ENCODE results near the gene CLRN2. TPM values are rescaled to one million over a fixed set of nuclear protein-coding genes. Genes with fewer than 3 reads are reported as not detected.

Gene CLRN2, protein sequence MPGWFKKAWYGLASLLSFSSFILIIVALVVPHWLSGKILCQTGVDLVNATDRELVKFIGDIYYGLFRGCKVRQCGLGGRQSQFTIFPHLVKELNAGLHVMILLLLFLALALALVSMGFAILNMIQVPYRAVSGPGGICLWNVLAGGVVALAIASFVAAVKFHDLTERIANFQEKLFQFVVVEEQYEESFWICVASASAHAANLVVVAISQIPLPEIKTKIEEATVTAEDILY
- polyA plus RNA-seq (2012; ENCODE audit: insufficient read length, low read depth) = not detected

DNA sequence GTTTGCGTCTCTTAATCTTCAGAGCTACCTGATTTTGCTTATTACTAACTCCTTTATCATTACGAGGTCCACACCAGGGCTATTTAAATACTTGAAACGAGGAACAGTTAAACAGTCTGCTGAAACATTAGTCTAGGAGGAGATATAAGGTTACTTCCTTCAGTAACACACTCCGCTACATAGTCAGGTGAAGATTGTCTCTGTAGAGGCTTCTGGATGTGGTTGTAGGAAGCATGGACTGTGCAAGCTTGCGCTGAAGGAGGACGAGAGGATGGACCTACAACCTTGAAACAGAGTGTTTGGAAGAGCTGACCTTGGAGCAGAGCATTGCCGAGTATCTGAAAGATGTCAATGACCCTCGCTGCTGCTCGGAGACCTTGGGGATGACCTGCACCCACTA is at the start of gene CLRN2:
TSS of gene CLRN2 (plus strand) at position 301 of the 400 bp plus-strand sequence. CDS start 102 bp downstream, outside the sequence.
- no peak for TF ChIP-seq SIN3A (IDR thresholded peaks at IDR 0.05; ENCODE audit: borderline replicate concordance, insufficient read depth, low read length)
- no peak for TF ChIP-seq TAF1 (IDR thresholded peaks at IDR 0.05; ENCODE audit: borderline replicate concordance, insufficient read depth, low read length)

DNA sequence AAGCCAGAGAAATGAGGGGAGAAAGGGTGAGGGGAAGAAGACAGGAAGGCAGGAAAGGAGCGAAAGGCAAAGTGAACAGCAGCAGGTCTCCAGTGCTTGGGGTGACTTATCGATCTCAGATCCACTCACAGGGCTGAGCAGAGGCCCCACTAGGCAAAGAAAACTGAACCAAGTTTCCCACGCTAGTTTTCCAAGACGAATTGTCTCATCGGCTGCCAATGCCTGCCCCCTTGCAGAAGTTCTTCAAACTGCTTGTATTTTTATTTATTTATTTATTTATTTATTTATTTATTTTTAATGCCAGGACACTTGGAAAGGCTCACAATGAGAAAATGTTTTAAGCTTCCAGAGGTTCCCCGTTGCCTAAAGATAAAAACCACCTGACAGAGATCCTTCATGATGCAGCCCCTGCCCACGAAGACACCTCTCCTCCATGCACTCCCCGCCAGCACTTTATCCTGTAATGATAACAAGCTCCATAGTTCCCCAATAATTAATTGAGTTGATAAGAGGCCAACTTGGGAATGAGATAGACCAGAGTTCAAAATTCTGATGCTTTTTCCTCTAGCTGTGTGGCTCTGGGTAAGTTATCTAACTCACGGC is 46.2 kb upstream of the CLRN2 start:
- TF ChIP-seq FOXP2 (optimal IDR thresholded peaks at IDR 0.05; ENCODE audit: borderline replicate concordance, extremely low read depth, extremely low read length, insufficient read depth) (no peak), TAF1 (IDR thresholded peaks at IDR 0.05; ENCODE audit: borderline replicate concordance, insufficient read depth, low read length) (no peak; the same call in 1 of the 2 replicates), SIN3A (IDR thresholded peaks at IDR 0.05; ENCODE audit: borderline replicate concordance, insufficient read depth, low read length) (no peak), POLR2AphosphoS5 (IDR thresholded peaks at IDR 0.05; ENCODE audit: low read depth, low read length) (no peak)
- TF ChIP-seq, protein P1, sequence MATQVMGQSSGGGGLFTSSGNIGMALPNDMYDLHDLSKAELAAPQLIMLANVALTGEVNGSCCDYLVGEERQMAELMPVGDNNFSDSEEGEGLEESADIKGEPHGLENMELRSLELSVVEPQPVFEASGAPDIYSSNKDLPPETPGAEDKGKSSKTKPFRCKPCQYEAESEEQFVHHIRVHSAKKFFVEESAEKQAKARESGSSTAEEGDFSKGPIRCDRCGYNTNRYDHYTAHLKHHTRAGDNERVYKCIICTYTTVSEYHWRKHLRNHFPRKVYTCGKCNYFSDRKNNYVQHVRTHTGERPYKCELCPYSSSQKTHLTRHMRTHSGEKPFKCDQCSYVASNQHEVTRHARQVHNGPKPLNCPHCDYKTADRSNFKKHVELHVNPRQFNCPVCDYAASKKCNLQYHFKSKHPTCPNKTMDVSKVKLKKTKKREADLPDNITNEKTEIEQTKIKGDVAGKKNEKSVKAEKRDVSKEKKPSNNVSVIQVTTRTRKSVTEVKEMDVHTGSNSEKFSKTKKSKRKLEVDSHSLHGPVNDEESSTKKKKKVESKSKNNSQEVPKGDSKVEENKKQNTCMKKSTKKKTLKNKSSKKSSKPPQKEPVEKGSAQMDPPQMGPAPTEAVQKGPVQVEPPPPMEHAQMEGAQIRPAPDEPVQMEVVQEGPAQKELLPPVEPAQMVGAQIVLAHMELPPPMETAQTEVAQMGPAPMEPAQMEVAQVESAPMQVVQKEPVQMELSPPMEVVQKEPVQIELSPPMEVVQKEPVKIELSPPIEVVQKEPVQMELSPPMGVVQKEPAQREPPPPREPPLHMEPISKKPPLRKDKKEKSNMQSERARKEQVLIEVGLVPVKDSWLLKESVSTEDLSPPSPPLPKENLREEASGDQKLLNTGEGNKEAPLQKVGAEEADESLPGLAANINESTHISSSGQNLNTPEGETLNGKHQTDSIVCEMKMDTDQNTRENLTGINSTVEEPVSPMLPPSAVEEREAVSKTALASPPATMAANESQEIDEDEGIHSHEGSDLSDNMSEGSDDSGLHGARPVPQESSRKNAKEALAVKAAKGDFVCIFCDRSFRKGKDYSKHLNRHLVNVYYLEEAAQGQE (IDR thresholded peaks at IDR 0.05; ENCODE audit: insufficient read depth in 1 of 2, low read depth in 2 of 2, low read length in 2 of 2) = no peak

DNA sequence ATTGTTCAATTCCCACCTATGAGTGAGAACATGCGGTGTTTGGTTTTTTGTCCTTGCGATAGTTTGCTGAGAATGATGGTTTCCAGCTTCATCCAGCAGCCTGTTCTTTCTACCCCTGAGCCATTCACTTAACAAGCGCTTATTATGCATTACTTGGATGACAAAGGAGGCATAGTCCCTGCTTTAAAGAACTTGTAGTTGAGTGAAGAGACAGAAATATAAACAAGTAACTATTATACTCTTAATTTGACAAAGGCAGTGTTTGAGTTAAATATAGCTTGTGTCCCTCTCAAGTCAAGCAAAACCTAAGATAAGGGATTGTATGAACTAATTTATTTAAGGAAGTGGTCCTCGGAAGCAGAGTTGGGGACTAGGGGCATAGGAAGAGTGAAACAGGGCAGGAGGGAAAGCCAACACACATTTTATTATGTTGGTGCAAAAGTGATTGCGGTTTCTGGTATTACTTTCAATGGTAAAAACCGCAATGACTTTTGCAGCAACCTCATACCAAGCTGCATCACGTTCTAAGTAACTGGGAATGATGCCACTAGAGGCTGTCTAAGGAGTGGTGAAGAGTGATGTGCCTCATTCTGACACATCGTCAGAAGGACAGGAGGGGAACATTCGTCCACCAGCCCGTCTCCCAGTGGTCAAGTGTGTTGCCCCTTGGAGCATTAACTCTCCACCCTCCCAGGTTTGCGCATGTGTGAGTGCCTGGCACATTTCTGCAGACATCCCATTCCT is 44.9 kb upstream of the CLRN2 start:
- no peak for TF ChIP-seq TAF1 (IDR thresholded peaks at IDR 0.05; ENCODE audit: borderline replicate concordance, insufficient read depth, low read length)
- TF ChIP-seq, protein P1 (IDR thresholded peaks at IDR 0.05; ENCODE audit: insufficient read depth in 1 of 2, low read depth in 2 of 2, low read length in 2 of 2) = no peak
- no peak for TF ChIP-seq POLR2AphosphoS5 (IDR thresholded peaks at IDR 0.05; ENCODE audit: low read depth, low read length)
- TF ChIP-seq FOXP2 (optimal IDR thresholded peaks at IDR 0.05; ENCODE audit: borderline replicate concordance, extremely low read depth, extremely low read length, insufficient read depth) = no peak
- no peak for TF ChIP-seq SIN3A (IDR thresholded peaks at IDR 0.05; ENCODE audit: borderline replicate concordance, insufficient read depth, low read length)

DNA sequence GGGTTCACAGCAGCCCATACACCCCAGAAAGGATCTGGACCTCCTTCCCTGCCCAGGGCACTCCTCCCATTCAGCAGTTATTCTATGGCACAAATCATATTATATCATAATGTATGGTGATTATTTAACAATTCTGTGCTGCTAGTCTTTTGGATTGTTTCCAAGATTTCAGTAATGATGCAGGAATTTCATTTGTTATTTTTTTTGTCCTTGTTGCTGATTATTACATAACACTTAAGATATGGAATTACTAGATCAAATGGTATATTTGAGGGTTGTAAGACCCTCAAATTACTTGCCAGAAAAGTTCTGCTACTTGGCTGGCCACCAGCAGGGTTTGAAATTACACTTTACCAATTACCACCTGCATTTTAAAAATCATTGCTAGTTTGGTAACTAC is 39.5 kb upstream of the CLRN2 start:
- TF ChIP-seq SIN3A (IDR thresholded peaks at IDR 0.05; ENCODE audit: borderline replicate concordance, insufficient read depth, low read length) (no peak), FOXP2 (optimal IDR thresholded peaks at IDR 0.05; ENCODE audit: borderline replicate concordance, extremely low read depth, extremely low read length, insufficient read depth) (no peak), POLR2AphosphoS5 (IDR thresholded peaks at IDR 0.05; ENCODE audit: low read depth, low read length) (no peak), TAF1 (IDR thresholded peaks at IDR 0.05; ENCODE audit: borderline replicate concordance, insufficient read depth, low read length) (no peak)
- TF ChIP-seq, protein P1 (IDR thresholded peaks at IDR 0.05; ENCODE audit: insufficient read depth in 1 of 2, low read depth in 2 of 2, low read length in 2 of 2) = no peak

DNA sequence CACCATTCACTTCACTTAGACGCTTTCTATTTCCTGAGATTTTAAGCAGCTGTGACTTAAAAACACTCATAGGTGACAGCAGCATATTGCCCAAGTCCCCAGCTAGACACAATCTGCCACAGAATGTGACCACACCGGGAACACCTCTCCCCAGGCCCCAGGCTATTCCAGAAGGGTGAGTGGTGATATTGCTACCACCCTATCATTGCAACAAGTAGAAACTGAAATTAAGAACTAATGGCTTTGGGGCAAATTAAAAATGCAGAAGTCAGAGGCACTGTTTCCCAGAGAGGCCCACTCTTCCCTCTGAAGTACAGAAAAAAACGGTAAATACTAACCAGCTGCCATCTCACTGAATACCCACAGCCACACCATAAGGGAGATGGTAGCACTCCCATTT is 38.1 kb upstream of the CLRN2 start:
- no peak for TF ChIP-seq POLR2AphosphoS5 (IDR thresholded peaks at IDR 0.05; ENCODE audit: low read depth, low read length)
- TF ChIP-seq, protein P1 (IDR thresholded peaks at IDR 0.05; ENCODE audit: insufficient read depth in 1 of 2, low read depth in 2 of 2, low read length in 2 of 2) = no peak
- no peak for TF ChIP-seq TAF1 (IDR thresholded peaks at IDR 0.05; ENCODE audit: borderline replicate concordance, insufficient read depth, low read length)
- no peak for TF ChIP-seq SIN3A (IDR thresholded peaks at IDR 0.05; ENCODE audit: borderline replicate concordance, insufficient read depth, low read length)
- TF ChIP-seq FOXP2 (optimal IDR thresholded peaks at IDR 0.05; ENCODE audit: borderline replicate concordance, extremely low read depth, extremely low read length, insufficient read depth) = no peak

Data from PFSK-1 (cell line).